HG02610 (cell line): ENCODE measurements around the gene SS18L1.

Source experiments
- ATAC-seq: cut with Tn5 transposase; IDR thresholded peaks from one replicate; pipeline ENCODE4 v1.9.1; 2021; ENCODE audit warnings: mild to moderate bottlenecking, moderate library complexity; ENCODE audit not compliant: unreplicated experiment

SS18L1 gene

DNA sequence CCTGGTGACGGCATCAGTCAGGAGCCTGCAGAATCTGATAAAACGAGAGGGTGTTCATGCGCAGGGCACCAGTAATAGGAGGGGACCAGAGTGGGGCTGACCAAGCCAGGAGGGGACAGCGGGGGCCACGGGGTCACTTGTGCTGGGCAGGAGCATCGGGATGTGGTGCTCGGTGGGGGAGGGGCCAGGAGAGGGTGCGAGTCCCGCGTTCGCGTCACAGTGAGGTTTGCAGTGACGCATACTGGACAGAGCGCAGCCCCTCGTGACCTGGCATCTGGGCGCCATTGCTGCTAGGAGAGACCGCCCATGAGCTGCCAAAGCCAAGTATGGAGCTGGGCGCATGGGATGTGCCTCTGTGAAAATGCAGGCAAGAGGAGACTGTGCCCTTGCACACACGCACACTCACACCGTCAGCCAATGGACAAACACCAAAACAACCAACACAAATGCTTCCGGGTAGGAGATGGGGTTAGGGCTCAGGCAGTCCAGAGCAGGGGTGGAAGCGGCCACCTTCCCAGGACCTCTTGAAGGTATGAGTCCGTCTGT lies 25.4 kb downstream of the SS18L1 start:
- no peak for ATAC-seq

DNA sequence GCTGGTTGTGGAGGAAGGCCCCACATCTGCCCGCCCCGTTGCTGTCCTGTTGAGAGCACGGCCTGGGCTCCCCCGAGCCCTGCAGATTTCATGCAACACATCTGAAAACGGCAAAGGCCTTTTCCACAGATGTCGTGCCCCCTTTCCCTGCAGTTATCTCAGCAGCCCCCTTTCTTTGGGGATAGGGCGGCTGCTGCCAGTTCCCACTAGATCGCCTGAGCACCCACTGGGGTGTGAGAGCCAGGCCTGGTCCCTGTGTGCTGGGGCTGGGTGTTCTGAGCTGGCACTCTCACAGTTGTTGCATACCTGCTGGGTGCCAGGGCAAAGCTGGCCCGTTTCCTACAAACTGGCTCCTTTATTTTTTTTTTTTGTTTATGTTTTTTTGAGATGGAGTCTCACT lies 27.0 kb downstream of the SS18L1 start:
- no peak for ATAC-seq

DNA sequence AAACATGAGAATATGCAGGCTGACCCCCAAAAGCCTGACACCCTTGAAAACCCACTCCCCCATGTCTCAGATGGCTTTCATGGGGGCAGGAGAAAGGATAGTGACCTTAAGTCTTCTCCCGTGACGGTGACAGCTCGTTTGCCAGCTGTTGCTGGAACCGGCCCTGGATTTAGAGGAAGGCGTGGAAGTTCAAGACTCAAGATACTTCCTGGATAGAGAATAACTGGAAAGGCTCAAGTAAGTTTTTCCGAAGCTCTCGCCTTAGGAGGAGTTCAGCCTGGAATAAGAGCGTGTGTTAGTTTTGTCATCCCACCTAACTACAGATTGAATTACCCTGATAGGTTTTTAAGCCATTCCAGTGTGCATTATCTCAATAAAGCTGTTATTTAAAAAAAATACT lies 27.7 kb downstream of the SS18L1 start:
- ATAC-seq, result no peak

DNA sequence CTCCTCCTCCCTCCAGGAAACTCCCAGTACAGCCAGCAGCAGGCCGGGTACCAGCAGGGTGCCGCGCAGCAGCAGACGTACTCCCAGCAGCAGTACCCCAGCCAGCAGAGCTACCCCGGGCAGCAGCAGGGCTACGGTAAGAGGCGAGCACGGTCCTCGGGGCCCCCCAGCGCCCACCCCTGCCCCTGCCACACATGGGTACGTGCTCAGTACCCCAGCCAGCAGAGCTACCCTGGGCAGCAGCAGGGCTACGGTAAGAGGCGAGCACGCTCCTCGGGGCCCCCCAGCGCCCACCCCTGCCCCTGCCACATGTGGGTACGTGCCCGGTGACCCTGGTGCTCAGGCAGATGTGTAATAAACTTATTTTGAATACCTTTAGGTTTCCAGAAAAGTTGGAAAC lies 29.1 kb downstream of the SS18L1 start:
- ATAC-seq, result no peak

DNA sequence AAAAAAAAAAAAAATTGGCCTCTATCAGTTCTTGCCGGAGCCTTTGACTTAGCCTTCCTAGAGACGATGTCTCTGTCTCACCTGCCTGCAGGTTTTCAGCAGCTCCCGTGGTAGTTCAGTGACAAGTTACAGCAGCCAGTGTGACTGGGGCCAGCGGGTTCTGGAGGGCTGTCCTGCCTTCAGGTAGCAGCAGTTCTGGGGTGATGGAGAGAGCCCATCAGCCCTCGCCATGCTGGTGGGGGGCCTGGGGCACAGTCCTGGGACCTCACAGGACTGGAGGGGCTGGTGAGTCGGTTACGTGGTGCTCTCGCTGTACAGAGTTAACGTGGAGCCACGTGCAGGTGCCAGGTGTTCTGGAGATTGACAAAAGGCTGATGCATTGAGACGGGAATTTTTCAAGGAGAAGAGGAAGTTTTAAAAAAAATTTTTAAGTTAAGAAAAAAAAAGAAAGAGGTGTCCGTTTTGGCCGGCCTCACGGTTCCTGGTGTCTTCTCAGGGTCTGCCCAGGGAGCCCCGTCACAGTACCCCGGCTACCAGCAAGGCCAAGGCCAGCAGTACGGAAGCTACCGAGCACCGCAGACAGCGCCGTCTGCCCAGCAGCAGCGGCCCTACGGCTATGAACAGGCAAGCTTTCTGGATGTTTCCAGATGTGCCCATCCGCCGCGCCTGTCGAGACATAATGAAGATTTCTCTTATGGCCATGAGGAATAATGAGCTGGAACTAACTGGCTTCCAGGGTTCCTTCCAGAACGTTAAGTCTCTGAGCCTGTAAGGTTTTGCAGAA lies 30.6 kb downstream of the SS18L1 start:
- ATAC-seq, result no peak

DNA sequence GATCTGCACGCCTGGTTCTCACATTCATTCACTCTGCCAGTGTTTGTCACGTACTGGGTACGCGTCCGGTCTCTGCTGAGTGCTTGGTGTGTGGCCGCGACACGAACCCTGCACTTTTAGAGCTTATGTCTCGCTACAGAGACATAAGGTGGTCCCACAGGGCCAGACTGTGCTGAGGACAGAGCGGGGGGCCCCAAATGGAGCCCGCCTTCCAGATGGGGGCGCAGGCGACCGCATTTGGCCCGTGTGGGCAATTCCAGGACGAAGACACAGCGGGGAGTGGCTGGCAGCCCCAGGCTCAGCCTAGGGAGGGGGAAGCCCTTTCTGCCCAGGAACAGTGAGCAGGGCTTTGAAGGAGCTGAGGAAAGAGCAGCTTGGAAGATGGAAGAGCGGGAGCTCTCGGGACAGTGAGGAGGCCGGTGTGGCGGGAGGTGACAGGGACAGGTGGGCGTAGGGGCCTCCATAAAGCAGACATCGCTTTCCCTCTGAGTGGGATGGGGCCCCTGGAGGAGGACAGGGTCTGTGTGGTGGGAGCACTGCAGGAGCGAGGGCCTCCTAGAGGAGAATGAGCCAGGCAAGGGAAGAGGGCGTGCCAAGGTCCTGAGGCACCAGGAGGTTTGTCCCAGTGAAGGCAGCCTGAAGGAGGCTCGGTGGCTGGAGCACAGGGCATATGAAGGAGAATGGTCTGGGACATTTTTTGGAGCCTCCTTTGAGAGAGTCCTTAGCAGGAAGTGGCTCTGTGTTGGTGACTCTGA lies 31.5 kb downstream of the SS18L1 start:
- no peak for ATAC-seq

DNA sequence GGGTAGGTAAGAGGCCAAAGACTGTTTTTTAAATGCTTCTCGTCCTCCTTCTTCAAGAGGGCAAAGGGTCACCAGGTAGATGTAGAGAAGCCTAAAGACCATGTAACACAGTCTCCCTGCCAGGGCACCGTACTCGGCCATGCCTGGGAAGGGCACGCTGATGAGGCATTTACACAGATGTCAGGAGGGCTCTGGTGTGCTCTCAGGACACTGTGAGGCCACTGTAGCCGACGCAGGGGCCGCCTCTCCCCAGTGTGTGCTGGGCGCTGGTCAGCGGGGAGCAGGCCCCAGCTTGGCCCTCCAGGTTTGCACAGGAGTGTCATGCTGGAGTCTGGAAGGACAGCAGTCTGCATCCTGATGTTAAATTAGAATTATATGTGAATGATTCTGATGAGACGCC lies 32.1 kb downstream of the SS18L1 start:
- no peak for ATAC-seq

DNA sequence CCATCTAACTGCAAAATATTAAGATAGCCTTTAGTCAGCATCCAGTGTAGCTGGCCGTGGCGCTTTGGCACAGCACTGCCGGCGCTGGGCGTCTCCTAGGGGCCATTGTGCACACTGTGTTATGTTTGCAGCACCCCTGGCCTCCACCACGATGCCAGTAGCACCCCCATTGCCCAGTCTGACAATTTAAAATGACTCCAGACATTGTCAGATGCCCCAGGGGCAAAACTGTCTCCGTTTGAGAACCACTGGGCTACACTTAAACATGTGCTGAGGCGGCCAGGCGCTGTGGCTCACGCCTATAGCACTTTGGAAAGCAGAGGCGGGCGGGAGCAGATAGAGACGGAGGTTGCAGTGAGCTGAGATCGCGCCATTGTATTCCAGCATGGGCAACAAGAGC lies 33.3 kb downstream of the SS18L1 start:
- no peak for ATAC-seq

DNA sequence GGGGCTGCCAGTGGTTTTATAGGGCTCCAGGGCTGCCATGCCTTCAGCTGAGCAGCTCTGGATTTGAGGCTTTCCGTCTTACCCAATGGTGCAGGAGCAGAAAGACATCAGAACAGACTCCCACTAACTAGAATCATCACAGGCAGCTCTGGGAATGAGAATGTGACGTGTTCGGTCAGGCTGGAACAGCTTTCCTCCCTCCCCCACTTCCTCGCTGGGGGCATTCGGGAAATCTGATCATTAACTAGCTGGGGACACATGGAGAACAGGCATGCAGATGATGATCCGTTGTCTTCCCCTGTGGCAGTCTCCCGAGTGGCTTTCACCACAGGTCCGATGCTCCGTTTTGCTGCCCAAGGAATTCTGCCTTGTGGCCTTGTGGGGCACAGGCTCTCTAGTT lies 33.7 kb downstream of the SS18L1 start:
- ATAC-seq, result no peak

DNA sequence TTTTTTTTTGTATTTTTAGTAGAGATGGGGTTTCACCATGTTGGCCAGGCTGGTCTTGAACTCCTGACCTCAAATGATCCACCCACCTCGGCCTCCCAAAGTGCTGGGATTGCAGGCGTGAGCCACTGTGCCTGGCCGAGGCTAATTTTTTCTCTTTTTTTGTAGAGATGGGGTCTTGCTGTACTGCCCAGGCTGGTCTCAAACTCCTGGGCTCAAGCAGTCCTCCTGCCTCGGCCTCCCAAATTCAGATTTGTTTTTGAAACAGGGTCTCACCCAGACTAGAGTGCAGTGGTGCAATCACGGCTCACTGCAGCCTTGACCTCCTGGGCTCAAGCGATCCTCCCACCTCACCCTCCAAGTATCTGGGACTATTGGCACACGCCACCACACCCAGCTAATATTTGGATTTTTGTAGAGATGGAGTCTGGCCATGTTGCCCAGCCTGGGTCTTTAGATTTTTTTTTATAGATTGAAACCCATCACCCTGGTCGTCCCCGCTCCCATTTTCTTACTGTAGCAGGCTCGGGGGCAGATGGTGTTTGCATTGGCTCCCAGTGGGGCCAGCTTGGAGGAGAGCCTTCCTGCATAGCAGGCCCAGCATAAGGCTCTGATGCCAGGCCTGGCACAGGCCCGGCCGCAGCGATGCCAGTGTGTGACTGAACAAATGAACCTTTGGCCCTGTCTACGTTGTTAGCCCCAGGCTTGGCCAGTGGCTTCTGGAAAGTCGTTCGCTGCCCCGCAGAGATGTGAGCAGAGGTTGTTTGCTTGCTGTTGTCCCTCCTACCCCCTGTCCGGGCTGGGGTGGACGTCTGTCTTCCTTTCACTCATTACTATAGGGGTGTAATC lies 35.0 kb downstream of the SS18L1 start:
- no peak for ATAC-seq

DNA sequence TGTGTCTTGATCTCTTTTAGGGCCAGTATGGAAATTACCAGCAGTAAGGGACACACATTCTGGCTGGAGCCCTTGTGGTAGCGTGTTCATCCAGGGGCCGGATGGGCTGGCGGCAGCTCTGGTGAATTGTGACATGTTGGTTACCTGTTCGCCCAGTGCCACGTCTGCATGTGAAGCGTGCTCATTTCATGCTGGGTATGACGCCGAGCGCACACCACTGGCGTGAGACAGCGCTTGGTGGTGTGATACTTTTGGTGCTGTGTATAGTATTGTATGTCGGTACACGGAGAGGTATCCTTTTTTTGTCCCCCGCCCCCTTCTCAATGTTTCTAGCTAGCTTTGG lies 35.6 kb downstream of the SS18L1 start:
- ATAC-seq, result no peak

DNA sequence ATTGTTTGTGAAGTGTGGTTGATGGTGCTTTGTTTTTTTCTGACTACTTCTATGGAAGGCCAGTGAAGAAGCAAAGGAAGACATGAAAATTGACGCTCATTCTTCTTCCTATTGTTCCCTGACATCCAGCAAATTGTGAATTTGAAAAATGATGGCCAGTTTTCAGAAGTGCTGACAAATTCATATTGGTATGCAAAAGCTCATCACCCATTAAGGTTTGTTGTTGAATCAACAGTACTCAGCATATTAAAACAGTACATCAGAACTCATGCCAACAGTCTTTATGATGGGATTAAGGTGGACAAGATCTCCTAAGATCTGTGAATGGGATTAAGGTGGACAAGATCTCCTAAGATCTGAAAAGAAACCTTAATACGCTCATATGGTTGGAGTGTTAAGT lies 38.2 kb downstream of the SS18L1 start:
- no peak for ATAC-seq

DNA sequence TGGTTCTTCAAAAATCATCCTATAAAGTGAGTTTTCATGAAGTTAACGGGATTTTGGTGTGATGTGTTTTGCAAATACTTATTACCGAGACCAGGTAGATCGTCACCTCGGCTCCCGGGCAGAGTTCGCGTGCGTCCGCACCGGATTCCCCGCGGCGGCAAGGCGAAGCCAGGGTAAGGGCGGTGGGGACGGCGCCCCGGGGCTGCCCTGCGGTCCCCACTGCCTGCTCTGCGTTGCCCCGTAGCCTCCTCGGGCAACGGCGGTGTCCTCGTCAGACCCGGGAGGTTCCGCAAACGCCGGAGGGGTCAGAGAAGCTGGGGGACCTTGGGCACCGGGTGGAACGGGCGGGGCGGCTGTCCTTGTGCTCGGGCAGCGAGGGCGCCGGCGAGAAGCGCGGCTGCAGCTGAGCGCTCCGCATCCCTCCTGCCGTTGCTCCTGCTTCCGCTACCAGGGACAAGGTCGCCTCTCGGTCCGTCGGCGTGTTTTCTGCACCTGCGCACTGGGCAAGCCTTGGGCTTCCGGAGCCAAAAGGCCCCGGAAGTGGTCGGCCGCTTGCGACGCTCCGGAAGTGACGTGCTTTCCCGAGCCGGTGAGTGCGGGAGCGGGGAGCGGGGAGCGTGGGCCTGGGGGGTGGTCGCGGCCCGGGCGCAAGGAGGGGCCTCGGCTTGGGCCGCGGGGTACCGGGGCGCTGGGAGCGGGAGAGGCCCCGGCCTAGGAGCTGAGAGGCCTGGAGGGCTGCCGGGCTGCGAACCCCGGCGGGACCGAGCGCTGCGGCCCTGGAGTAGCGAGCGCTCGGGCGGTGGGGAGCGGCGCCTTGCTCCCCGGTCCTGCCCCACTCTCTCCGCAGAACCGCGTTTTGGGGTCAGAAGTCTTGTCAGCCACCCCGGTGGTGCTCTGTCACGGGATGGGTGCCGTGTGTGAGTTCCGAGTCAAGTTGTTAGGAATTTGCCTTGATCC lies 39.2 kb downstream of the SS18L1 start, which contains the start of gene MTG2:
Gene MTG2, plus strand, starts transcription at position 560 of the 957 bp plus-strand sequence. CDS start 10,393 bp downstream, outside the sequence.
- ATAC-seq, result peak; percentile 86

DNA sequence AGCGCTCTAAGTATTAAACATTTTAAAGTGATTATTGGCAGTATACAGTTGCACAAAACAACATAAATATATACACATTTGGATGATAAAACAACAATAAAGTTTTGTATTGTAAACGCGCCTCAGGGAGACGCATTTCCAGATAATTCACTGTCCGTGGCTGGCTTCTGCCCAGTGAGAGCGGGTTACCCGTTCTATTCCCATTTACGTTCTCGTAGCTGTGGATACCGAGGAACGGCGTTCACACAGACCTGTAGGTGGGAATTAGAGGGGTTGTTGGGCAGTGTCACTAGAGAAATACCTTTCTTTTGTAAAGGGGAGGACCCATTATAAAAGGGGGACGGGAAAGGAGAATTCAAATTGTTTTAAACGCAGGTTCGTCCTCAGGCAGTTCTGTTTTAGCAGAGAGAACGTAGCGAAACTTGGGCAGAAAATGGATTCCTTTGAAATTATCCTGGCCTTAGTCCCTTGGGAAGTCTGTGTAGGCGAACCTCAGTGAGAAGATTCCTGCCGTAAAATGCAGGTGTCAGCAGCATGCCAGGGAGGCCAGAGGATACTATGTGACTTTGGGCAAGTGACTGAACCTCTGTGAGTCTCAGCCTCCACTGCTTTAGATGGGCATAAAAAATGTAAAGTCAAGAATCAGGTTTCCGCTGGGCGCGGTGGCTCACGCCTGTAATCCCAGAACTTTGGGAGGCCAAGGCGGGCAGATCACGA lies 40.0 kb downstream of the SS18L1 start:
- ATAC-seq, result no peak

DNA sequence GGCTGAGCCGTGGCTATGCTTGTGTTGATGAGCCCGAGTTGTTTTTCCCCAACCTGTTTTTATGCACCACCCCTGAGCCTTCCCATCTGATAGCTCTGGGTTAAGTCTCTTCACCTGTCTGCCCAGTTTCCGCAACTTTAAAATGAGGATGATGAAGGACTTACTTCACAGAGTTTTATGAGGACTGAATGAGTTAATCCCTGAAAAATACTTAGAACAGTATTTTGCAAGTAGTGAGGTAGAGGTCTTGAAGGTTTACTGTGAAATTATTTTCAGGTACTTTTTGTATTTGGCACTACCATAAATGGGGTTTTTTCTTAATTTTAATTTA lies 42.5 kb downstream of the SS18L1 start:
- ATAC-seq, result no peak

DNA sequence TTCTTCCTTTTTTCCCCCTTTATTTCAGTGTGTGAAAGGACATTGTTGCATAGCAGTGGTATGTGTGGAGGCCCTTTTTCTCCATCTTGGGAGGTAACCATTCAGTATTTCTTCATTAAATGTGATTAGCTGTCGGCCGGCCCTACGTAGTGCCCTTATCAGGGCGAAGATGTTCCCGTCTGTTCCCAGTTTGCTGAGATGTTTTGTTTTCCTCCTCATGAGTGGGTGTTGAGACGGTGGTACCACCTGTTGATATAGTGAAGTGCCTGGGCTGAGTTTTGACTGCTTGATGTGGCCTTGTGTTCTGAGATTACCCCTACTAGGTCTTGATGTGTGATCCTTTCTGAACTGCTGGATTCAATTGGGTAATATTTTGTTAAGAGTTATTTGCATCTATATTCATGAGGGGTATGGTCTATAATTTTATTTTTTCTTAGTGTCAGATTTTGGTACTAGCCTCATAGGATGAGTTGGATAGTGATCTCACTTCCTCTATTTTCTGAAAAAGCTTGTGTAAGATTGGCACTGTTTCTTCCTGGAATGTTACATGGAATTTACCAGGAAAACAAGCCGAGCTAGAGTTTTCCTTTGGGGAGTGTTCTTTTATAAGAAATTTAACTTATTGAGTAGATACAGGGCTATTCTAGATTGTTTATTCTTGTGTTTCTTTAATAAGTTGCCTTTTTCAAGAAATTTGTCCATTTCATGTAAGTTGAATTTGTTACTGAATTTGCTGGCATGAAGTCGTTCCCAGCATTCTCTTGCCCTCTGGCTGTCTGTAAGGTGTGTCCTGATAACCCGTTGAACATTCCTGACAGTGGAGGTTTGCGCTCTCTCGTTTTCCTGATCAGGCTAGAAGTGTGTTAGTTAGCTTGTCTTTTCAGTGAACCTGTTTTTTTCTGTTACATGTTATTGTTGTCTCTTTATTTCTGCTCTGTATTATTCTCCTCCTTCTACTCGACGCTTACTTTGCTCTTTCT lies 43.6 kb downstream of the SS18L1 start:
- no peak for ATAC-seq

DNA sequence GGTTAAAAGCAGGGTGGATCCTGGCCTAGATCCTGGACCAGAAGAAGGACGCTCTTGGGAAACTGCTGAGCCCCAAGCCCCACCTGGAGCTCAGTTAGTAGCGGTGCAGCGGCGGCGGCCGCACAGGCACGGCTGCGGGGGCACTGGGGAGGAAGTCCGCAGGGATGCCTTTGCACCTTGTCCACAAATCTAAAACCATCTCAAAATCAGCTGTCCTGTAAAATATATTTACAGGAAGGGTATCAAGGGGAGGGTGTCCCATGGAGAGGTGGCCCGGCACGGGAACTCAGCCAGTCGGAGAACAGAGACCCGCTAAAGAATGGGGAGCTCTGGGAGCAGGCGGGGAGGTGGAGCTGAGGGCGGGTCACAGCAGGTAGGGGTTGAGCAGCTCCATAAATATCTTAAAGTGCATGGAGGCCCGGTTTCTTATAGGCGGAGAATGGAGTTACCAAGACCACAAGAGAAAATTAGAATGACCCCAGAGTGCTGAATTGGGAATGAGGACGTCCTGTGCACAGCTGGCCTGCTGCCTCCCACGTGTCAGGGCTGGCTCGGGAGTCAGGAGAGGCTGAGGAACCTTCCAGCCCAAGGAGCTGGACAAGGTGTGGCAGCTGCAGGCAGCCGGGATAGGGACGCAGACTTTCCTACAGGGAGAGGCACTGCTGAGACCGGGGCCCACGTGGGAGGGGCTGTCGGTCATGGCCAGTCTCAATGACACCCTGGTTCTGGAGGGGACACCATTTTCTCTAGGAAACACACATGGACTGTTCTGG lies 47.3 kb downstream of the SS18L1 start:
- ATAC-seq, result no peak
